Measurements from ENCODE around the gene PCDHA5.

Gene PCDHA5

DNA sequence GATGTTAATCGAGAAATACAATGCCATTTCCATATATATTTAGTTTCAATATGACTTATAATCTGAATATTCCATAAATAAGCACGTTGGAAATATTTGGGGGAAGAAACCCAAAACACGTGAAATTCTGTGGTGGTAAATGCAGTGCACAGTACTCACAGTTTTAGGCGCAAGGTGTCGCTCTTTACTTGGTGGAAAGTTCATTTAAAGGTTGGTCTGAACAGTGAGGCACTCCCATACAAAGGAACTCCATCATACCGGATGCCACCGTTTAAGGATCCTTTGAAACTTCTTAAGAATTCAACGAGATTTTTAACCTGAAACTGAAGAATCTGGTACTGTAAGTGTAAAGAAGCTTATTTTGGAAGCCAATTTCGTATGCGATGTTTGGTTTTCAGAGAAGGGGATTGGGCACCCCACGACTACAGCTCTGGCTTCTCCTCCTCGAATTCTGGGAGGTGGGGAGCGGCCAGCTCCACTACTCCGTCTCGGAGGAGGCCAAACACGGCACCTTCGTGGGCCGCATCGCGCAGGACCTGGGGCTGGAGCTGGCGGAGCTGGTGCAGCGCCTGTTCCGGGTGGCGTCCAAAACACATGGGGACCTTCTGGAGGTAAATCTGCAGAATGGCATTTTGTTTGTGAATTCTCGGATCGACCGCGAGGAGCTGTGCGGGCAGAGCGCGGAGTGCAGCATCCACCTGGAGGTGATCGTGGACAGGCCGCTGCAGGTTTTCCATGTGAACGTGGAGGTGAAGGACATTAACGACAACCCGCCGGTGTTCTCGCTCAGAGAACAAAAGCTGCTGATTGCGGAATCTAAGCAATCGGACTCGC lies 47.5 kb downstream of the PCDHA5 start, which contains the start of gene PCDHA11:
Gene PCDHA11 (plus strand): TSS at position 237 of the 834 bp plus-strand sequence. CDS start 147 bp downstream, at position 384.
- DNase-seq: peak; percentile 8

GRCh38 chr5:140869555-140869886 lies 48.1 kb downstream of the PCDHA5 start:
- DNase-seq: no peak

DNA sequence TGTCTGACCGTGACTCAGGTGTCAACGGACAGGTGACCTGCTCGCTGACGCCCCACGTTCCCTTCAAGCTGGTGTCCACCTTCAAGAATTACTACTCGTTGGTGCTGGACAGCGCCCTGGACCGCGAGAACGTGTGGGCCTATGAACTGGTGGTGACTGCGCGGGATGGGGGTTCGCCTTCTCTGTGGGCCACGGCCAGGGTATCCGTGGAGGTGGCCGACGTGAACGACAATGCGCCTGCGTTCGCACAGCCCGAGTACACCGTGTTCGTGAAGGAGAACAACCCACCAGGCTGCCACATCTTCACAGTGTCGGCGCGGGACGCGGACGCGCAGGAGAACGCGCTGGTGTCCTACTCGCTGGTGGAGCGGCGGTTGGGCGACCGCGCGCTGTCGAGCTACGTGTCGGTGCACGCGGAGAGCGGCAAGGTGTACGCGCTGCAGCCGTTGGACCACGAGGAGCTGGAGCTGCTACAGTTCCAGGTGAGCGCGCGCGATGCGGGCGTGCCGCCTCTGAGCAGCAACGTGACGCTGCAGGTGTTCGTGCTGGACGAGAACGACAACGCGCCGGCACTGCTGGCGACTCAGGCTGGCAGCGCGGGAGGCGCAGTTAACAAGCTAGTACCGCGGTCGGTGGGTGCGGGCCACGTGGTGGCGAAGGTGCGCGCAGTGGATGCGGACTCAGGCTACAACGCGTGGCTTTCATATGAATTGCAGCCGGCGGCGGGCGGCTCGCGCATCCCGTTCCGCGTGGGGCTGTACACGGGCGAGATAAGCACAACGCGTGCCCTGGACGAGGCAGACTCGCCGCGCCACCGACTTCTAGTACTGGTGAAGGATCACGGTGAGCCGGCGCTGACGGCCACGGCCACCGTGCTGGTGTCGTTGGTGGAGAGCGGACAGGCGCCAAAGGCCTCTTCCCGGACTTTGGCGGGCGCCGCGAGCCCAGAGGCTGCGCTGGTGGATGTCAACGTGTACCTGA lies 49.1 kb downstream of the PCDHA5 start:
- DNase-seq: no peak

Measured in hematopoietic multipotent progenitor cell treated with erythropoietin and hydrocortisone succinate and interleukin-3 and kit ligand, for 6 days (in vitro differentiated cells).